ENCODE data around the gene NCKAP1.
"Not testable (repeated sequence)": the region's sequence is repeated elsewhere in the genome, so short reads cannot be mapped to it uniquely, and the experiment has no call there.

Gene NCKAP1

GRCh38 chr2:182999348-183000028 lies 38.8 kb downstream of the NCKAP1 start:
- no peak overlapping the region for H3K4me3 ChIP-seq (ENCODE audit: extremely low read depth, insufficient read depth, low read length, poor library complexity, severe bottlenecking)
- no peak overlapping the region for H3K27ac ChIP-seq (ENCODE audit: low read depth, low read length, severe bottlenecking)
- no peaks in the 10 kb centered on the region for H3K4me1 ChIP-seq (ENCODE audit: control insufficient read depth, insufficient read depth, low read length, poor library complexity, severe bottlenecking)
- H3K36me3 ChIP-seq (ENCODE audit: control insufficient read depth, insufficient read depth, low read length) = peaks cover 62% of the 10 kb centered on the region
- WGBS, 2 experiments (ENCODE audit: insufficient coverage in 2 of 2) = 83 to 100% methylated on average over 1 to 2 of the region's 3 CpGs
- no peaks in the 10 kb centered on the region for H3K9me3 ChIP-seq (ENCODE audit: control insufficient read depth, low read length)

GRCh38 chr2:182994228-182994912 lies 43.9 kb downstream of the NCKAP1 start:
- Histone ChIP-seq H3K4me1 (ENCODE audit: control insufficient read depth, insufficient read depth, low read length, poor library complexity, severe bottlenecking) (no peaks in the 10 kb centered on the region), H3K9me3 (ENCODE audit: control insufficient read depth, low read length) (no peaks in the 10 kb centered on the region), H3K27ac (ENCODE audit: low read depth, low read length, severe bottlenecking) (no peak overlapping the region), H3K4me3 (ENCODE audit: extremely low read depth, insufficient read depth, low read length, poor library complexity, severe bottlenecking) (no peak overlapping the region), H3K36me3 (ENCODE audit: control insufficient read depth, insufficient read depth, low read length) (peaks cover 69% of the 10 kb centered on the region)
- WGBS, 2 experiments (ENCODE audit: insufficient coverage in 2 of 2) = 93 to 94% methylated on average over 8 to 9 of the region's 13 CpGs

- Histone ChIP-seq H3K27ac (ENCODE audit: low read depth, low read length, severe bottlenecking) (no peak overlapping the region), H3K4me1 (ENCODE audit: control insufficient read depth, insufficient read depth, low read length, poor library complexity, severe bottlenecking) (no peaks in the 10 kb centered on the region), H3K9me3 (ENCODE audit: control insufficient read depth, low read length) (no peaks in the 10 kb centered on the region), H3K4me3 (ENCODE audit: extremely low read depth, insufficient read depth, low read length, poor library complexity, severe bottlenecking) (no peak overlapping the region), H3K36me3 (ENCODE audit: control insufficient read depth, insufficient read depth, low read length) (peaks cover 51% of the 10 kb centered on the region)
- no CpG with 5 or more reads among the region's 2 CpGs for WGBS, 2 experiments (ENCODE audit: insufficient coverage in 2 of 2)
Measured at GRCh38 chr2:182982941-182983340, 55.3 kb downstream of the NCKAP1 start.

GRCh38 chr2:182981475-182981874 lies 56.8 kb downstream of the NCKAP1 start:
- H3K9me3 ChIP-seq (ENCODE audit: control insufficient read depth, low read length); H3K4me1 ChIP-seq (ENCODE audit: control insufficient read depth, insufficient read depth, low read length, poor library complexity, severe bottlenecking); H3K4me3 ChIP-seq (ENCODE audit: extremely low read depth, insufficient read depth, low read length, poor library complexity, severe bottlenecking); H3K27ac ChIP-seq (ENCODE audit: low read depth, low read length, severe bottlenecking): not testable (repeated sequence)
- WGBS, 2 experiments (ENCODE audit: insufficient coverage in 2 of 2) = 86 to 88% methylated on average over 3 to 4 of the region's 4 CpGs
- H3K36me3 ChIP-seq (ENCODE audit: control insufficient read depth, insufficient read depth, low read length) = peaks cover 58% of the 10 kb centered on the region

GRCh38 chr2:182980652-182981051 lies 57.6 kb downstream of the NCKAP1 start:
- Histone ChIP-seq H3K27ac (ENCODE audit: low read depth, low read length, severe bottlenecking) (no peak overlapping the region), H3K4me1 (ENCODE audit: control insufficient read depth, insufficient read depth, low read length, poor library complexity, severe bottlenecking) (no peaks in the 10 kb centered on the region), H3K36me3 (ENCODE audit: control insufficient read depth, insufficient read depth, low read length) (peaks cover 57% of the 10 kb centered on the region), H3K9me3 (ENCODE audit: control insufficient read depth, low read length) (no peaks in the 10 kb centered on the region), H3K4me3 (ENCODE audit: extremely low read depth, insufficient read depth, low read length, poor library complexity, severe bottlenecking) (no peak overlapping the region)
- WGBS, 2 experiments (ENCODE audit: insufficient coverage in 2 of 2) = no CpG with 5 or more reads among the region's 1 CpG

GRCh38 chr2:182980115-182980514 lies 58.1 kb downstream of the NCKAP1 start:
- no peaks in the 10 kb centered on the region for H3K9me3 ChIP-seq (ENCODE audit: control insufficient read depth, low read length)
- no peaks in the 10 kb centered on the region for H3K4me1 ChIP-seq (ENCODE audit: control insufficient read depth, insufficient read depth, low read length, poor library complexity, severe bottlenecking)
- no peak overlapping the region for H3K4me3 ChIP-seq (ENCODE audit: extremely low read depth, insufficient read depth, low read length, poor library complexity, severe bottlenecking)
- H3K27ac ChIP-seq (ENCODE audit: low read depth, low read length, severe bottlenecking) = no peak overlapping the region
- peaks cover 60% of the 10 kb centered on the region for H3K36me3 ChIP-seq (ENCODE audit: control insufficient read depth, insufficient read depth, low read length)

- peaks cover 58% of the 10 kb centered on the region for H3K36me3 ChIP-seq (ENCODE audit: control insufficient read depth, insufficient read depth, low read length)
- no CpG with 5 or more reads among the region's 1 CpG for WGBS, 2 experiments (ENCODE audit: insufficient coverage in 2 of 2)
- H3K4me3 ChIP-seq (ENCODE audit: extremely low read depth, insufficient read depth, low read length, poor library complexity, severe bottlenecking) = no peak overlapping the region
- H3K9me3 ChIP-seq (ENCODE audit: control insufficient read depth, low read length) = no peaks in the 10 kb centered on the region
- no peak overlapping the region for H3K27ac ChIP-seq (ENCODE audit: low read depth, low read length, severe bottlenecking)
- no peaks in the 10 kb centered on the region for H3K4me1 ChIP-seq (ENCODE audit: control insufficient read depth, insufficient read depth, low read length, poor library complexity, severe bottlenecking)
Measured at GRCh38 chr2:182977463-182977862, 60.8 kb downstream of the NCKAP1 start.

- Histone ChIP-seq H3K36me3 (ENCODE audit: control insufficient read depth, insufficient read depth, low read length) (peaks cover 64% of the 10 kb centered on the region), H3K9me3 (ENCODE audit: control insufficient read depth, low read length) (peaks cover 4% of the 10 kb centered on the region)
- WGBS, 2 experiments (ENCODE audit: insufficient coverage in 2 of 2) = 80% methylated on average over 1 of the region's 1 CpG; no CpG with 5 or more reads in 1 of the 2 experiments
Measured at GRCh38 chr2:182973441-182974352, 64.6 kb downstream of the NCKAP1 start.

GRCh38 chr2:182972548-182972942 lies 65.7 kb downstream of the NCKAP1 start:
- Histone ChIP-seq H3K36me3 (ENCODE audit: control insufficient read depth, insufficient read depth, low read length) (peaks cover 67% of the 10 kb centered on the region), H3K4me1 (ENCODE audit: control insufficient read depth, insufficient read depth, low read length, poor library complexity, severe bottlenecking) (no peaks in the 10 kb centered on the region), H3K4me3 (ENCODE audit: extremely low read depth, insufficient read depth, low read length, poor library complexity, severe bottlenecking) (no peak overlapping the region), H3K27ac (ENCODE audit: low read depth, low read length, severe bottlenecking) (no peak overlapping the region), H3K9me3 (ENCODE audit: control insufficient read depth, low read length) (peaks cover 4% of the 10 kb centered on the region)
- WGBS, 2 experiments (ENCODE audit: insufficient coverage in 2 of 2) = 93 to 100% methylated on average over 1 of the region's 3 CpGs

More at GRCh38 chr2:182973441-182974352, 64.6 kb downstream of the NCKAP1 start:
- Histone ChIP-seq H3K27ac (ENCODE audit: low read depth, low read length, severe bottlenecking) (no peak overlapping the region), H3K4me1 (ENCODE audit: control insufficient read depth, insufficient read depth, low read length, poor library complexity, severe bottlenecking) (no peaks in the 10 kb centered on the region), H3K4me3 (ENCODE audit: extremely low read depth, insufficient read depth, low read length, poor library complexity, severe bottlenecking) (no peak overlapping the region)

- Histone ChIP-seq H3K27ac (ENCODE audit: low read depth, low read length, severe bottlenecking) (no peak overlapping the region), H3K36me3 (ENCODE audit: control insufficient read depth, insufficient read depth, low read length) (peaks cover 66% of the 10 kb centered on the region), H3K9me3 (ENCODE audit: control insufficient read depth, low read length) (peaks cover 4% of the 10 kb centered on the region), H3K4me1 (ENCODE audit: control insufficient read depth, insufficient read depth, low read length, poor library complexity, severe bottlenecking) (no peaks in the 10 kb centered on the region), H3K4me3 (ENCODE audit: extremely low read depth, insufficient read depth, low read length, poor library complexity, severe bottlenecking) (no peak overlapping the region)
- WGBS, 2 experiments (ENCODE audit: insufficient coverage in 2 of 2) = 100% methylated on average over 1 of the region's 3 CpGs
Measured at GRCh38 chr2:182971820-182972547, 66.3 kb downstream of the NCKAP1 start.

All from mesodermal cell (in vitro differentiated cells).